HT1080 (cell line): ENCODE measurements around the gene MUC20. TPM values are rescaled to one million over a fixed set of nuclear protein-coding genes. Genes with fewer than 3 reads are reported as not detected.
"Not testable (repeated sequence)": the region's sequence is repeated elsewhere in the genome, so short reads cannot be mapped to it uniquely, and the experiment has no call there.

ENCODE experiments used
- DNase-seq: peaks from one replicate; pipeline ENCODE4 v3.0.0-alpha.2; 2015; ENCODE audit warnings: low read depth
- total RNA-seq: library from RNA; depleted of rRNA; stranded (reverse); fragments of >200 nt; shearing (Covaris generic); gene quantifications from 2 replicates; pipeline ENCODE4 v1.2.3, GENCODE V29; 2014

MUC20 gene
- total RNA-seq, 1 experiment from 2014 or later, result not detected

DNA sequence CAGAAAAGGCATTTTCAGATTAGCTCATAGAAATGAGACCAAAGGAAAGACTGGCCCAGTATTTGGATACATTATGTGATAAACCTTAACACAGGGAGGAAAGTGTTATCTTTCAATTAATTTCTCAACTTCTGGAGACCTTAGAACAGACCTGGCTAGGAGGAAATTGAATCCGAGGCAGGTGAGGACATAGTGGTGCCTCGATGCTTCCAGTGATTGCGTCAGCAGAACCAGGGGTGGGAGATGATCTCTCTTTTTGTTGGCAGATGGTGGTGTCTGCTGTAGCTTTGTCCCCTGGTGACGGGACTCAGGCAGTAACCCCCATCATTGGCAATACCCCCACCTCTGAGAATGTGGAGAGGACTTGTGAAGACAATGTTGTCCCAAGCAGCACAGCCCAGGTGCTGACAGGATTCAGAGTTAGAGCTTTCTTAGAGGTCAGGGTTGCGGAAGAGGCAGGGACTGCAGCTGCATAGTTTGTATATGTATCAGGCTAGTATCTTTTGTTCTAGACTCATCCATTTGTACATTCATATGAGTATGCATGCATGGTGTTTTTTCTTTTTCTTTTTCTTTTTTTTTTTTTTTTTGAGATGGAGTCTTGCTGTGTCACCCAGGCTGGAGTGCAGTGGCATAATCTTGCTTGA is 27.9 kb upstream of the MUC20 start:
- no peak for DNase-seq

DNA sequence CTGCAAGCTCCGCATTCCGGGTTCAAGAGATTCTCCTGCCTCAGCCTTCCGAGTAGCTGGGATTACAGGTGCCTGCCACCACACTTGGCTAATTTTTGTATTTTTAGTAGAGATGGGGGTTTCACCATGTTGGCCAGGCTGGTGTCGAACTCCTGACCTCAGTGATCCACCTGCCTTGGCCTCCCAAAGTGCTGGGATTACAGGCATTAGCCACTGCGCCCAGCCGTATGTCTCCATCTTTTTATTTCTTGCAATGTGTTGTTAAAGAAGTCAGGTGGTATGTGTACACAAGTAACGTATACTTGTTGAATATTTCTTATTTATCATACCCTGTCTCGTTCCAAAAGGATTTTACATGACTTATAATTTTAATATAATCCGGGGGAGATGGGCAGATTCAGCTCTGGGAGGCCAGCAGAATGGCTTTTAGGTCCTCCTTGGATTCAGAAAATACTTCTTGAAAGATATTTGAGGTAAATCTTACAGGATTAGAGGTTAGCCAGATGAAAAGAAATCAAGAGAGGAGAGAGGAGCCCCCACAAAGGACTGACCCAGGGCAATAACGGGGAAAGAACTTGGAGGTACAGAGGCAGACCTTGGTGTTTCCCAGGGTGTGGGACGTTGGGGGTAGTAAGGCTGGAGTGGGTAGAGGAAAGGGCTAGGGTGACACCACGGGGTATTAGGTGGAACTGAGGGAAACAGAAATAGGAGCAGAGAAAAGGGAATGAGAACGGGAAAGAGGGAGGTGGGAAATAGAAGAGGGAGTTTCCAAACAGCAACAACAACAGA is 27.2 kb upstream of the MUC20 start:
- DNase-seq, result no peak

DNA sequence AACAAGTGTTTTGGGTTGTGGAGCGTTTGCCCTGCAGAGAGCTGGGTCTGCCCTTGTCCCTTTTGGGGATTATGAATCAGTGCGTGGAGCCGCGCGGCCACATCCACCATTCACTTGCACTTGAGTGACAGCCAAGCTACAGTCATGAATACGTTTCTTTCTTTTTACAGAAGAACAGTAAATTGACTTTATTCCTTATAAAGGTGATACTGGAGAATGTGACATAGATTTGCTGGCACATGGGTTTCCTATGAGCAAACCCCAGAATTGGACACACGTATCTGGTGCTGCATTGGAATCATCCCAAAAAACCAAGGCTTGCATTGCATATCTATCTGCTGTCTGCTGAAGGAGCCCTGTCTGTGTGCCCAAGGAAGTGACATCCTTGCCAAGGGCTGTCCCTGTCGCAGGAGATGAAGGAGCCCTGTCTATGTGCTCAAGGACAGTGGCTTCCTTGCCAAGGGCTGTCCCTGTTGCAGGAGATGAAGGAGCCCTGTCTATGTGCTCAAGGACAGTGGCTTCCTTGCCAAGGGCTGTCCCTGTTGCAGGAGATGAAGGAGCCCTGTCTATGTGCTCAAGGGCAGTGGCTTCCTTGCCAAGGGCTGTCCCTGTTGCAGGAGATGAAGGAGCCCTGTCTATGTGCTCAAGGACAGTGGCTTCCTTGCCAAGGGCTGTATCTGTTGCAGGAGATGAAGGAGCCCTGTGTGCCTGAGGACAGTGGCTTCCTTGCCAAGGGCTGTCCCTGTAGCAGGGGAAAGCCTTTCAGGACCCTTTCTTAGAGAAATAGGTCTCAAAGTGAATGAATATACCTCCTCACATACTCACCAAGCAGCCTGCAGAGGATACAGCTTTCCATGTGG is 26.3 kb upstream of the MUC20 start:
- DNase-seq, result not testable (repeated sequence)

DNA sequence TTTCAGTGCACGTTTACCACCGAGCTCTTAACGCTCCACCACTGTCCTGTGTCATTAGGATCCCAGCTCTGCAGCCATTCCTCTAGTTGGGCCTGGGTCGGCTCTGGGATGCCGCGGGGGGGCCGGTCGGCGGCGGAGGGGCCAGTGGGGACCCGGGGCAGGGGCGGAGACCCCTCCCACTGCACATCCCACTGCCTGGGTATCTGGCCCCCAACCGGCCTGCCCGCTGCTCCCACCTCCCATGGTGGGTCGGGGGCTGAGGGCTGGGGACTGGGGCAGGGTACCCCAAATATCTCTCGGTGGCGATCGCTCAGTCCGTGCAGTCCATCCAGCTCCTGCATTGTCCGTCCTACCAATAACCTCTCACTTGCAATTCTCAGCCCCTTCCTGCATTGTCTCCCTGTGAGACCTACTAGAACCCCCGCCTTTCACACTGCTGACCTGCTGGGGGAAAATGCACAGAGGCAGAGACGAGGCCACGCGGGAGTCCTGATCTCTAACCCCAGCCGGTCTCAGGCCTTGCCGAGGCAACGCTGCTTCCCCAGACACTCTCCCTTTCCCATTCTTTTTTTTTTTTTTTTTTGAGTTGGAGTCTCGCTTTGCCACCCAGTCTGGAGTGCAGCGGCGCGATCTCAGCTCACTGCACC is 24.0 kb upstream of the MUC20 start:
- DNase-seq, result no peak

DNA sequence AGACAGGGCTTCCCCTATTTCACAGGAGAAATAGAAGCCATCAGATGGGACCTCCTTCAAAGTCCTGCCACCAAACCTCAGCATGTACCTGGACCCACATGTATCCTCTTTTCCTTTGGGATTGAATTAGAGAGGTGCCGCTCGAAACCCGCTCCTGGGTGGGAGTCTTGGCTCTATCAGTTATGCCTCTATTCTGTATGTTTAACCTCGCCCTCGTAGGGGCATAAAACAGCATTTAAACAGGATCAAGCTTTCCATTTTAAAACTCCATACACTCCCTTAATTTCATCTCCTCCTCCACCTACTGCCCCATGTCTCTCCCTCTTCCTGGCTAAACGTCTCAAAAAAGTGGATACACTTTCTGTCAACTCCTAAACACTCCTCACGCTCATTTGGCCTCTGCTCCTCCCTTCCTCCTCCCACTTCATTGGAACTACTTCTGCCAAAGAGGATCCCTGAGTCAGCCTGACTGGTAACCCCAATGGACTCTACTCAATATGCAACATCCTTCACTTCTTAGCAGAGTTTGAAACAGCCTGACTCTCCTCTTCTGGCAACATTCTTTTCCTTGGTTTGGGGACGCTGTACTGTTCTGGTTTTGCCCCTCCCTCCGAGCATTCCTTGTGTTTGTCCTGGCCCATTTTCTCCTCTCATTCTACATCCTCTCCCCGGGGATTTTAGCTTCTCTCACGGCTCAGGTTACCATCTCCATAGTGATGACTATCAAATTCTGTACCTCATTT is 23.0 kb upstream of the MUC20 start:
- DNase-seq, result peak; percentile 46

DNA sequence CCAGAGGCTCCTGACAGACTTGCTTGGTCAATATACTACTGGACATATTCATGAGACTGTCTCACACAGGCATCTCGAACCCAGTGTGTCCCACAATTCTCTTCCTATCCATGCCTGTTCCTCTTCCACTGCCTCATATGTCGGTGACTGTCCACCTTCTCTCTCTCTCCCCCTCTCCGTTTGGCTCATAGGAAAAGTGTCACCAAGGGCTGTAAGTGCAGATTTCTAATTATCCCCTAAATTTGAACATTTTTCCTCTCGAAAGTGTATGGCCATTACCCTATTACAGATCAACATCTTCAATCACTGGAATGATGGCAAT is 22.5 kb upstream of the MUC20 start:
- no peak for DNase-seq

DNA sequence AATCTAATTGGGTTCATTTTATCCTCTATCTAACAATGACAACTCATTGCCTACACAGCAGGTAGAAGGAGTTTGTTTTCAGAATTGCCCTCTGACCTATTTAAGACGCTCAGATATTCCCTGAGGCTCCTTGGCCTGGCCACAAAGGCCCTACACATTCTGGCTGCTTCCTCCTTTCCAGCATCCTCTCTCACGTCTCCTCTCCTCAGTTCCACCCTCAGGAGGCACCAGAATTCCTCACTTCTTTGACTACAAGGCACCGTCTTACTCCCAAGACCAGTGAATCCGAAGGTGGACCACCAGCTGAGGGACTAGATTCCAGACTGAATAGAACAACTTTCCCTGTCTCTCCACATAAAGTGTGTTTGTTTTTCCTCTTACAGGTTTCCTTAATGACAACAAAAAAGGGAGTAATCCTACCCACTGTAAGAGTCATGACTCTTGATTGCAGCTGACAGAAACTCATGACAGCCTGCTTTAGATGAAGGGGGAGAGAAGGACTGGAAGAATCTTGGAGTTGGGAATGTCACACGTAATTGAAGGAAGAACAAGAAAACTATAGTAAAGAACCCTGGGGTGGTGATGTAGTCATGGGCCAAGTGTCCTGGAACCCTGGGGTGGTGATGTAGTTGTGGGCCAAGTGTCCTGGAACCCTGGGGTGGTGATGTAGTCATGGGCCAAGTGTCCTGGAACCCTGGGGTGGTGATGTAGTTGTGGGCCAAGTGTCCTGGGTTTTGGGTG is 22.0 kb upstream of the MUC20 start:
- no peak for DNase-seq

DNA sequence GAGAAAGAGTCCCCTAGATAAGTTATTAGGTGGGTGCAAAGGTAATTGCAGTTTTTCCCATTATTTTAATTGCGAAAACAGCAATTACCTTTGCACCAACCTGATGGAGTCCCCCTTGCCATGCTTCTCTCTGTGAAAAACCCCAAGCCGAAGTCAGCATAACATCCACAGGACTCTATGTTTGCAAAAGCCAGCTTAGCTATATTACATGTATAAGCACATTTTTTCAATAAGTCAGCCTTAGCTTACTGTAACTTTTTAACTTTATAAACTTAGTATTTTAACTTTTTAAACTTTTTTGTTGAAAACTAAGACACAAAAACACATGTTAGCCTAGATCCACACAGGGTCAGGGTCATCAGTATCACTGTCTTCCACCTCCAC is 21.4 kb upstream of the MUC20 start:
- DNase-seq, result no peak

DNA sequence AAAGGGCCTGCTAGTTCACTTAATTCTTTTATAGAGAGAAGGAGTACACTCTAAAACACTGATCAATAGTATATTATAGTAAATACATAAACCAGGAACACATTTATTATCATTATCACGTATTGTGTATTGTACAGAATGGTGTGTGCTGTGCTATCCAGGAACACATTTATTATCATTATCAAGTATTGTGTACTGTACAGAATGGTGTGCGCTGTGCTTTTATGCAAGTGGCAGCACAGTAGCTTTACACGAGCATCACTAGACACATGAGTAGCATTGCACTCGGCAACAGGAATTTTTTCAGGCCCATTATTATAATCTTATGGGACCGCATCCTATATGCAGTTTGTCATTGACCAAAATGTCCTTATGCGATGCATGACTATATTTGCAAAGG is 20.9 kb upstream of the MUC20 start:
- DNase-seq, result no peak

DNA sequence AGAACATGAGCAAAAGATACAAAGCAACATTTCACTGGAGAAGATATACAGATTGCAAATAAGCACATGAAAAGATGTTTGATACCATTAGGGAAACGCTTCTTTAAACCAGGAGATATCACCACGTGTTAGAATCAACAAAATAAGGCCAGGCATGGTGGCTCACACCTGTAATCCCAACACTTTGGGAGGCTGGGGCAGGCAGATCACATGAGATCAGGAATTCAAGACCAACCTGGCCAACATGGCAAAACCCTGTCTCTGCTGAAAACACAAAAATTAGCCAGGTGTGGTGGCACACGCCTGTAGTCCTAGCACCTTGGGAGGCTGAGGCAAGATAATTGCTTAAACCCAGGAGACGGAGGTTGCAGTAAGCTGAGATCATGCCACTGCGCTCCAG is 20.5 kb upstream of the MUC20 start:
- no peak for DNase-seq

DNA sequence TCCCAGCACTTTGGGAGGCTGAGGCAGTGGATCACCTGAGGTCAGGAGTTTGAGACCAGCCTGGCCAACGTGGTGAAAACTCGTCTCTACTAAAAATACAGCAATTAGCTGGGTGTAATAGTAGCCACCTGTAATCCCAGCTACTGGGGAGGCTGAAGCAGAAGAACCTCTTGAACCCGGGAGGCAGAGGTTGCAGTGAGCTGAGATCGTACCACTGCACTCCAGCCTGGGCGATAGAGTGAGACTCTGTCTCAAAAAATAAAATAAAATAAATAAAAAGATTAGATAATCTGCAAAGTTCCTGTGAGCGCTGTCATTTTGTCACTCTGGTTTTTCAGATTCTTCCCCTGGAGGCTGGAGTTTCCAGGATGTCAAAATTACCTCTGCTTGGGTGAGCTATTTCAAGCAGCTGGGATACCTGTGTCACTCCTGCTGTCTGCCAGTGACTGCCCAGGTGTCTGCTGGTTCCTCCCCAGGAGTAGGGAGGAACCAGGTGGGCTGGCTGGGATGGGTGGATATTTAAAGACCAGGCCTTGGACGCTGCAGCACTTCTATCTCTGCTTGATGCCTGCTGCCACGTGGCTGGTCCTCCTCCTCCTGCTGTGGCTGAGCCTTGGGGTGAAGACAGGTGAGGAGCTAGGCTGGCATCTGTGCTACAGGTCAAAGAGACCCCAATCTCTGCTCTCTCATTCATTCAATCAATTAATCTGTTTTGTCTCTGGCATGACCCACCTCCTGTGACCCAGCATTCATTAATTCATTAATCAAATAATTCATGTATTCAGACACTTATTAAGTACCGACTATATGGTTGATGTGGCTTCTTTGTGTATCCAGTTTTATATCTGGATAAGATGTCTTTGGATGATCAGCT is 19.5 kb upstream of the MUC20 start:
- no peak for DNase-seq

DNA sequence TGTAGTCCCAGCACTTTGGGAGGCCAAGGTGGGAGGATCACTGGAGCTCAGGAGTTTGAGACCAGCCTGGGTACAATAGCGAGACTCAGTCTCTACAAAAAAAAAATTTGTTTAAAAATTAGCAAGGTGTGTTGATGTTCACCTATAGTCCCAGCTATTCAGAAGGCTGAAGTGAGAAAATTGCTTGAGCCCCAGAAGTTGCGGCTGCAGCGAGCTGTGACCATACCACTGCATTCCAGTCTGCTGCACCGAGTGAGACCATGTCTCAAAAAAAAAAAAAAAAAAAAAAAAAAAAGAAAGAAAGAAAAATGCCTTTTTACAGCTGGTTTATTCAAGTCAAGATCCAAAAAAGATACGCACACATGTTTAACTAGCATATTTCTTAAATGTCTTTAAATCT is 17.0 kb upstream of the MUC20 start:
- DNase-seq, result no peak

DNA sequence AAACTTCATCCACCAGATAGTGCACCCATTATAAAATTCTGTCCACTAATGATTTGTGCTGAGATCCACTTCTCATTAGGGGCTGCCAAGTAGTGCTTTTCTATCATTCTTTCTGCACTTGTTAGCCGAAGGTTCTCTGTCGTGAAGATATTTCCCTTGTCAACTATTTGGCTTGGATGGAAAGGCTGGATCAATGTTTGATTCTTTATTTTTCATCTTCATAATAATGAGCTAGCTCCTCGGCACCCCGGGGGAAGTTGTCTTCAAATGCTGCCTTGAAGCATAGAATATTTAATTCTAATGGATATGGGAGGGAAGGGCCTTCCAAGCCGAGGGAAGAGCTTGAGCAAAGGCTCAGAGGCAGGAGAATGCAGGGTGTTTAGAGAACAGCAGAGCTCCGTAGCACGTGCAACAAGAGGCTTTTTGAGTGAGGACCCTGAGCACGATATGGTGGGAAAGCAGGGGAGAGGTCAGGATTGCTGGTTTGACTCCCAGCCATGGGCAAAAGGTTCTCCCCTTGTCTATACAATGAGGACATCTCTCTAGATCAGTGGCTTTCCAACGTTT is 16.3 kb upstream of the MUC20 start:
- DNase-seq, result no peak

DNA sequence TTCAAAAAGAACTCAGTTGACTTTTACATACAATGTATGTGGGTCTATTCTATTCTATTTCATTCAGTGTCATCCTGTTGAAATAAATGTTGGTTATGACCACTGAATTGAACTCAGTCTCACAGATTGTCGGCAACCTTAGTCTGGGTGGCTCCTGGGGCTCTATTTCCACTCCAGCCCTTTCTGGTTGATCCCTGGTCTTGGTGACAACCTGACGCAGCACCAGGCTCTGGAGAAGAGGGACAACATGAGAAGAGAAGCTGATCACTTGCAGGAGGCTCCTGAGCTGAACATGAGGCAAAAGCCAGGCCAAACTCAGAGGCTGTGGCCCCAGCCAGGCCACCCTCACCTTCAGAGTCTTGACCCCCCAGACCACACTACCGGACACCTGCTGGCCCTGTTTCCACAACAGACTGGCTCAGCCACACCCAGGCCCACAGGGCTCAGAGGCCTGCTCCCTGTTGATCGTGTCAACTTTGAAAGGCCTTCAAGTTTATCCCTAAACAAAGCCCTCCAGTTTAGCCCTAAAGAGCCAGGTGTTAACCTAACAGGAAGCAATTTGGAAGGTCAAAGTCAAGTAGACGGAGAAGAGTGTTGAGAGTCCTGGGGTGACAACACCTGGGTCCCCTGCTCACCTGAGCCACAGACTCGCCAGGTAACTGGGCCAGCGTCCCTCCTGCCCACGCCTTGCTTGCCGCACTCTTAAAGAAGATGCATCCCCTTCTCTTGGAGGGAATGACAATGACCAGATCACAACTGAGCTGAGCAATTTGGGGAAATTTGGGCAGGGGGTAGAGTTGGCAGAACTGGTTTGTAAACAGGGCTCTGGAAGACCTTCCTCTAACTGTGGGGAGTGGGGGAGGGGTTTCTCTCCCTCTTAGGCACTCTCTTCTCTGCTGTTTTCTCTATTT is 15.4 kb upstream of the MUC20 start:
- no peak for DNase-seq

DNA sequence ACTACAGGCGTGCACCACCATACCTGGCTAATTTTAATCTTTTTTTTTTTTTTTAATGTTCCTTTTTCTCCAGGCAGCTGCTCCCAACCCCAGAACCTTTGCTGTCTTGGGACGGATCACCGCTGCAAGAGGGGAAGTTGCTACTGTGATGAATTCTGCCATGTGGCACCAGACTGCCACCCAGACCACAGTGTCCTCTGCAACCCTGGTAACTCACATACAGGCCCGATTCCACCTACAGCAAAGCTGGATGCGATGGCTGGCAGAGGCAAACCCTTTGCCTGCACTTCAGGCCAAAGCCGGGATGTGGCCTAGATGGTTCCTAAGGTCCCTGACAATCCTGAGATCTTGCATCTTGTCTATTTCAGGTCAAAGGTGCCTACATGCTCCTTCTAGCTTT is 12.7 kb upstream of the MUC20 start:
- DNase-seq, result no peak

DNA sequence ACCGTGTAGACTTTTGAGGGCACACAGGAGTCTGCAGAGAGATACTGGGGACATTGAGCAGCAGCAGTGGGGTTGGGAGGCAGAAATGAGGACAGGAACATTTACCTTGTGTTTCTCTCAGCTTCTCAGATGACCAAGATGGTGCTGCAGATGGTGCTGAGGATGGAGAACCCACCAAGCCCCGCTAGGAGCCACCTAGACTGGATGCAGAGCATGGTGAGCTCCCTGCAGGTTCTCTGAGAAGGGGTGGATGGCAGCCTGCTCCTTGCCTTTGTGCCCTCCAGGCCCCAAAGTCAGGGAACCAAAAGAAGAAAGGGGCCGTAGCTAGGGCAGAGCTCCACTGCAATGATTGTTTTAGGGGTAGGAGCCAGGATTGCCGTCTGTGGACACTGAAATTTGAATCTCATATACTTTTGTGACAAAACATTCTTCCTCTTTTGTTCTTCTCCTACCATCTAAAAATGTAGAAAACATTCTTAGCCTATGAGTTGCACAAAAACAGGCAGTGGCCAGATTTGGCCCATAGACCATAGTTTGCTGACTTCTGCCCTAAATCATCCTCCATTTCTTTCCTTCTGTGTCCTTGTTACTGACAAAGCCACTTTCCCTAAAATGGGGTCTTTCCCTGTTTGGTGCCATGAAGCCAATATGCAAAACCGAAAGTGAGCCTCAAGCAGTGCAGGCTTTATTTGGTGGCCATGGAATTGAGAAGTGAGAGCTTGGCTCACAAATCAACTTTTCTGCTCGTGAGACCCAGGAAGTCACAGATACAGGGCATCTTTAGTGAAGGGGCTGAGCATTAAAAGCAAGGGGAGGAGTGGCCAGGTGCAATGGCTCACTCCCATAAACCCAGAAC is 11.9 kb upstream of the MUC20 start:
- no peak for DNase-seq

DNA sequence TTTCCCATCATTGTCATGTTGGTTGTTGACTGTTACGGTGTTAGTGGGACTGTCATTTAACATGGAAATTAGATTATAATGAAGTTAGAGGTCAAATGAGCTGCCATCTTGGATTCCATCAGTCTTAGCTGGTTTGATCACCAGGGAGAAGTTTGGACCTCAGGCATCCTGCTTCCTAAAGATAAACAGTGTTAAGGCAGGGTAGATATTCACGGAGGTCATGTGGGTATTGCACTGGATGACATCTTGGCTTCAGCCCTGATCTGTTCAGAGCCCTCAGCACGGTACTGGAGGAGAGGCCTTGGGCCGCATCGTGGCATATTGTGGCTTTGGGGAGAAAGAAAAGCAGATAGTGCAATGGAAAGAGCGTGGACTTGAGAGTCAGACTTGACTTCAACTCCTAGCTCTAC is 11.1 kb upstream of the MUC20 start:
- no peak for DNase-seq
